IPS DF 19.7 (cell line): ENCODE results near the gene AK2.
"Not testable (repeated sequence)": the region's sequence is repeated elsewhere in the genome, so short reads cannot be mapped to it uniquely, and the experiment has no call there.

ENCODE experiments used
- DNase-seq: peaks from one replicate; pipeline ENCODE4 v3.0.0-alpha.2; 2013; ENCODE audit warnings: low read depth, low spot score

The AK2 gene

DNA sequence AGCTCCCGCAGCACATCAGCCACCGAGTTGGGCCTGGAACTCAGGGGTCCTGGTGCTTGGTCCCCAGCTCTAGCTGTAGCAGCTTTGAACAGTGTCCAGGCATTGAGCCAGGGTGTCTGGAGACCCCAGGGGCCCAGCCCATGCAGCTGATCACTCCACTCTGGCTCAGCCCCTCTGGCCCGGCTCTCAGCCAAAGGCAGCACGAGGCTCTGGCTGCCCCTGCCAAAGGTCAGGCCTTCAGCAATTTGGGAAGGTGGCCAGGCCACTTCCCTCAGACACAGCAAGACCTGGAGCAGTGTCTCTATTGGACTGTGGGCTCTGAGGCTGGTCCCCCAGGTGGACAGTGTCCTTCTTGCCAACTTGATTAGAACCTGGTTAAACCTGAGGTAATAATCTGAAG, 37.7 kb downstream of the AK2 start:
- no peak for DNase-seq

DNA sequence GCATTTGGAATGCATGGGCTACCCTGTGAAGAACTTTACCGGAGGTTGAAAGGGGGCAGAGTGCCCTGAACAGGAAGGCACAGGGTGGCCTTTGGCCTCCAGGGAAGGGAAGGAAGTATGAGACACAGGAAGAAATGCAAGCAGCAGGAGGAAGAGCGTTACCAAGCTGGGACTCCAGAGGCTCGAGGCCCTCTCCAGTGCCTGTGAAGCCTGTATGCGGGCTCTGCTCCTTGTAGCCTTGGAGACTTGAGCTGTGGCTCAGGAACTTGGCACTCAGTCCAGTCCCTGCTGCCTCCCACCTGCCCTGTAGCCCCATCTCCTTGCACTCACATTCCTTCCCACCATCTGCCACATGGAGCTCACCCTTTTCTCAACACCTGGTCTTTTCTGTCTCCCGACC, 38.6 kb downstream of the AK2 start:
- DNase-seq: no peak

- no peak for DNase-seq
Observed at GRCh38 chr1:32997381-32997891, 39.2 kb downstream of the AK2 start.

GRCh38 chr1:32993324-32993636, 43.4 kb downstream of the AK2 start:
- not testable (repeated sequence) for DNase-seq

- no peak for DNase-seq
Observed at GRCh38 chr1:32992489-32993323, 44.0 kb downstream of the AK2 start.

- DNase-seq: no peak
Observed at GRCh38 chr1:32991819-32992488, 44.7 kb downstream of the AK2 start.

- DNase-seq: no peak
Observed at GRCh38 chr1:32991386-32991785, 45.3 kb downstream of the AK2 start.

- no peak for DNase-seq
Observed at GRCh38 chr1:32990887-32991286, 45.8 kb downstream of the AK2 start.

- no peak for DNase-seq
Observed at GRCh38 chr1:32989160-32990050, 47.3 kb downstream of the AK2 start.

GRCh38 chr1:32988665-32989064, 48.0 kb downstream of the AK2 start:
- no peak for DNase-seq

GRCh38 chr1:32985226-32985625, 51.5 kb downstream of the AK2 start:
- no peak for DNase-seq

DNA sequence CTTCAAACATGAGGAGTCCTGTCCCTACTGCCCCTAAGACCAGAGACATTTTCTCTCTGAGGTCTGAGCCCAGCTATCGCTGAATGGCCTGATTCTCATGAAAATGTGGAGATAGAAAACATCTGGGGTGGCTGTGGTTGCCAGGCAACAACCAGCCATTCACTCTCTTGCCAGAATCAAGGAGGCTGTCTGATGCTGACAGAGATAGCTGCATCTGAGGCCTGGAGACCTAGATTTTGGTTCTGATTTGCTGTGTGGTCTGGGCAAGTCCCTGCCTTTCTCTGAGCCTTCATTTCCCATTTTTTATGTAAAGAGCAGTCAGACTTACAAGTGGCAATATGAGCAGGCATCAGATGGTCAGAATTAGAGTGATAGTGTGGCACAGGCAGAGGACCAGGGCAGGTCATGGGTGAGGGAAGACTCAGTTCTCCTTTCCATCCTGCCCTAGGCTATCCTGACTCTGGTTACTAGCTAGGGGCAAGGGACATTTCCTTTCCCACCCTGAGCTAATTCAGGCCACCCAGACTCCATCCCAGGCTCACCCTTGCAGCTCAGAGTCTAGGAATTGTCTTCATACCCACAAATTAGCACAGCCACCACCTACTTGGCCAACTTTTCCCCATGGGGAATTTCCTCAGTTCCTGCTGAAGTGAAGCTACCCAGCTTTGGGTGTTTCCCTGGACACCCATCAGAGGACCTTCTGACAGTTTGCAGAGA, 52.1 kb downstream of the AK2 start:
- DNase-seq: no peak

- DNase-seq: no peak
Observed at GRCh38 chr1:32984090-32984454, 52.6 kb downstream of the AK2 start.

GRCh38 chr1:32983020-32983419, 53.7 kb downstream of the AK2 start:
- DNase-seq: no peak

- DNase-seq: no peak
Observed at GRCh38 chr1:32981003-32981901, 55.4 kb downstream of the AK2 start.

GRCh38 chr1:32980080-32980479, 56.6 kb downstream of the AK2 start:
- DNase-seq: no peak

GRCh38 chr1:32978854-32979253, 57.8 kb downstream of the AK2 start:
- no peak for DNase-seq

GRCh38 chr1:32977546-32978087, 59.1 kb downstream of the AK2 start:
- no peak for DNase-seq

DNA sequence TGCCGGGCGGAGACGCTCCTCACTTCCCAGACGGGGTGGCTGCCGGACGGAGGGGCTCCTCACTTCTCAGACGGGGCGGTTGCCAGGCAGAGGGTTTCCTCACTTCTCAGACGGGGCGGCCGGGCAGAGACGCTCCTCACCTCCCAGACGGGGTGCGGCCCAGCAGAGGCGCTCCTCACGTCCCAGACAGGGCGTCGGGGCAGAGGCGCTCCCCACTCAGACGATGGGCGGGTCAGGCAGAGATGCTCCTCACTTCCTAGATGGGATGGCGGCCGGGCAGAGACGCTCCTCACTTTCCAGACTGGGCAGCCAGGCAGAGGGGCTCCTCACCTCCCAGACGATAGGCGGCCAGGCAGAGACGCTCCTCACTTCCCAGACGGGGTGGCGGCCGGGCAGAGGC, 61.6 kb downstream of the AK2 start:
- not testable (repeated sequence) for DNase-seq

DNA sequence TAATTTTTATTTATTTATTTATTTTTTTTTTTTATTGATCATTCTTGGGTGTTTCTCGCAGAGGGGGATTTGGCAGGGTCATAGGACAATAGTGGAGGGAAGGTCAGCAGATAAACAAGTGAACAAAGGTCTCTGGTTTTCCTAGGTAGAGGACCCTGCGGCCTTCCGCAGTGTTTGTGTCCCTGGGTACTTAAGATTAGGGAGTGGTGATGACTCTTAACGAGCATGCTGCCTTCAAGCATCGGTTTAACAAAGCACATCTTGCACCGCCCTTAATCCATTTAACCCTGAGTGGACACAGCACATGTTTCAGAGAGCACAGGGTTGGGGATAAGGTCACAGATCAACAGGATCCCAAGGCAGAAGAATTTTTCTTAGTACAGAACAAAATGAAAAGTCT, 63.2 kb downstream of the AK2 start:
- not testable (repeated sequence) for DNase-seq
